Subcutaneous abdominal adipose tissue (tissue), 5 donors: ENCODE measurements around the gene PIGZ.

ENCODE experiments used
- H3K27ac ChIP-seq: one replicate; pipeline ENCODE4 v1.7.0; 2013; ENCODE audit warnings: low read depth, mild to moderate bottlenecking, inconsistent platforms, low read length, moderate library complexity
- H3K27me3 ChIP-seq, 5 donors: one replicate each; pipeline ENCODE4 v1.7.0; 2013; ENCODE audit warnings: low read length in 5 of 5, inconsistent platforms in 1 of 5; ENCODE audit not compliant: control insufficient read depth in 5 of 5, insufficient read depth in 4 of 5
- H3K36me3 ChIP-seq, 5 donors: one replicate each; pipeline ENCODE4 v1.7.0; 2013; ENCODE audit warnings: low read length in 5 of 5; ENCODE audit not compliant: control insufficient read depth in 5 of 5, insufficient read depth in 5 of 5
- H3K4me1 ChIP-seq, 5 donors: one replicate each; pipeline ENCODE4 v1.7.0; 2013; ENCODE audit warnings: low read length in 5 of 5, mild to moderate bottlenecking in 3 of 5, moderate library complexity in 1 of 5; ENCODE audit not compliant: control insufficient read depth in 5 of 5, insufficient read depth in 5 of 5
- H3K4me3 ChIP-seq, 5 donors: one replicate each; pipeline ENCODE4 v1.7.0; 2013; ENCODE audit warnings: low read length in 5 of 5, low read depth in 1 of 5
- H3K9ac ChIP-seq, 5 donors: one replicate each; pipeline ENCODE4 v1.7.0; 2013; ENCODE audit warnings: low read length in 5 of 5, mild to moderate bottlenecking in 4 of 5, moderate library complexity in 3 of 5
- H3K9me3 ChIP-seq, 5 donors: one replicate each; pipeline ENCODE4 v1.7.0; 2013; ENCODE audit warnings: low read length in 5 of 5; ENCODE audit not compliant: control insufficient read depth in 5 of 5
- donor health status: healthy.
- donor health status: healthy.
- donor health status: healthy.
- donor health status: healthy.
- donor health status: healthy.

Gene PIGZ

DNA sequence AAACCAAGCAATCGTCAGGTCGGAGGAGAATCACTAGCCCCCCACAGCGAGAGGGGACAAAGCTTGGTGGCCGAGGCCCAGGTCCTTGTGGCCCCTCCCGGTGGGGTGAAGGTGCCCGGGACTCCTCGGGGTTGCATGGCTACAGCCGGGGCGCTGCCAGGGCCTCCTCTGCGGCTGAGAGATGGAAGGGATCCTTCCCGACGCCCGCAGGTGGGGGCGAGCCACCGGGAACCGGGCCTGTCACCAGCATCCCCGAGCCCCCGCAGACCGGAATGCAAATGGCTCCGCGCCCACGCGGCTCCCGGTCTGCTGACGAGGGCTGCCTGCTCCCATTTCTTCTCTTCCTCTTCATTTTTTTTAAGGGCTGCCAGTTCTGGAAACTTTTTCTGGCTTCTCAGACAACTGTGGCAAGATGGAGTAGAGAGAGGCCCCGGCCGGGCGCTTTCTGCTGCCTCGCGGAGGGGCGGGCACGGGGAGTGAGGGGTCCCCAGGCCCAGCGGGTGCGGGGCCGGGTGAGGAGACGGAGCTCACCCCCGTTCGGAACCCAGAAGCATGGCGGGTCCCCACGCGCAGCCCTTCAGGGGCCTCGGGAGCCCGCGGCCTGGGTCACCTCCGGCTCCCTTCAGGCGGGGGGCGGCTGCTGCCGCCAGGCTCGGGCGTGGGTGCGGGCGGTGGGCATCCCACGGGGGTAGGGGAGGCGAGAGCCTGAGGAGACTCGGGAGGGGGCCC, 33.5 kb upstream of the PIGZ start:
- Histone ChIP-seq H3K36me3 (no peaks in the 10 kb centered on the region), H3K27ac (peak overlapping the region; percentile 30), H3K9me3 (peaks cover 0 to 4% (median 0%) of the 10 kb centered on the region in 5 donors), H3K4me3 (peak overlapping the region in 4 of 5 donors; percentile 32 to 70 (median 56)), H3K9ac (peak overlapping the region in 4 of 5 donors; percentile 68 to 81 (median 80)), H3K27me3 (no peaks in the 10 kb centered on the region), H3K4me1 (peaks cover 0 to 19% (median 11%) of the 10 kb centered on the region in 5 donors)

DNA sequence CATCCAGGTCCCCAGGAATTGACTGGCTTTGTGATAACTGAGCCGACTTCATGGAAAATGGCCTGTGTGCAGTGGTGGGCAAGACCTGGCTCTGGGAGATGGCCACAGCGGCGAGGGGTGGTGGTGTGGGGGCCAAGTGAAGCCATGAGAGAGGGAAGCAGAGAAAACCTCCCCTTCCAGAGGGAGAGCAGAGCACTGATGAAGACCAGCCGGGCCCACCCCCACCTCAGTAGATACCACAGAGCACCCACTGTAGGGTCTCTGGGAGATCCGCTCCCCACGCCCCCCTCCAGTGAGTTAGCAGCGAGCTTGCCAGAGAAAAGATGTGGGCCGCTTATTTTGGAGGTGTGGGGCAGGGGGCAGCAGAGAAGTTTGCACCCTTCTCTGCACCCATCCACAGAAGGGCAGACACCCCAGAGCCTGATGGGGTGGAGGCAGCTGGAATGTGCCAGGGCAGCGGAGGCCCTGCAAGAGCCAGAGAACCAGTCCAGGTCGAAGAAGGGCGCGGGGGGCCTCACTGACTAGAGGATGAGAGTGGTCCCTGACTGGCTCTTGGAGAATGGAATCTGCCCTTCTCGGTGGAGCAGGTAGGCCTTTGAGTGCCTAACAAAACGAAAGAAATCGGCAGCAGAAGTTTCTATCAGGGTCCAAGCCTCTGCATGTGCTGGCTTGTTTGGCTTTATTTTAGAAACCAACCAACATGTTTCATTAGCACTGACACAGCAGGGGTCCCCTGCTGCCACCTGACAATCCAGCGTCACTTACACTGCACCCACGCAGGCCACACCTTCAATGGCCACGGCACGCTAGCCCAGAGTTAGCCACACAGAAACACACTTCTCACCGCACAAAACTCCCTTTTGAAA, 32.7 kb upstream of the PIGZ start:
- no peak overlapping the region for H3K27ac ChIP-seq
- peak overlapping the region in 1 of 5 donors; percentile 81 for H3K9ac ChIP-seq
- H3K4me3 ChIP-seq: peak overlapping the region in 1 of 5 donors; percentile 70
- H3K27me3 ChIP-seq: no peaks in the 10 kb centered on the region
- peaks cover 0 to 19% (median 11%) of the 10 kb centered on the region in 5 donors for H3K4me1 ChIP-seq
- no peaks in the 10 kb centered on the region for H3K36me3 ChIP-seq
- peaks cover 0 to 4% (median 0%) of the 10 kb centered on the region in 5 donors for H3K9me3 ChIP-seq

DNA sequence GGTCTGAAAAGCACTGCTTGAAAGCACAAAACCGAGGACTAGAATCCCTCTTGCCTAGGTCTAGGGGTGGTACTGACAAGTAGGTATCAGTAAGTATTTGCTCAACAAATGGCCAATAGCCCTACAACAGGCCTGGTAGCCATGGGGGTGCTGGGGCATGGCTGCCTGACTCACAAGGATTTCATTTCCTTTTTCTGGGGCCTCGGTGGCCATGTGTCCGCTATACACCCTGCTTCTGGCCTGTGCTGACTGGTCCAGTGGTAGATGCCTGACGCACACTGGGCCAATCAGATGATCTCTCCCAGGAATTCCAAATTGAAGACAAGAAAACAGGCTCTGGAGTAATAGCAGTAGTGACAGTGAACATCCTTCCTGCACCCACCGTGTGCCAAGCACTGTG, 31.6 kb upstream of the PIGZ start:
- no peaks in the 10 kb centered on the region for H3K27me3 ChIP-seq
- no peak overlapping the region for H3K27ac ChIP-seq
- peaks cover 0 to 4% (median 0%) of the 10 kb centered on the region in 5 donors for H3K9me3 ChIP-seq
- no peaks in the 10 kb centered on the region for H3K36me3 ChIP-seq
- H3K9ac ChIP-seq: no peak overlapping the region
- peaks cover 0 to 19% (median 11%) of the 10 kb centered on the region in 5 donors for H3K4me1 ChIP-seq
- no peak overlapping the region for H3K4me3 ChIP-seq

DNA sequence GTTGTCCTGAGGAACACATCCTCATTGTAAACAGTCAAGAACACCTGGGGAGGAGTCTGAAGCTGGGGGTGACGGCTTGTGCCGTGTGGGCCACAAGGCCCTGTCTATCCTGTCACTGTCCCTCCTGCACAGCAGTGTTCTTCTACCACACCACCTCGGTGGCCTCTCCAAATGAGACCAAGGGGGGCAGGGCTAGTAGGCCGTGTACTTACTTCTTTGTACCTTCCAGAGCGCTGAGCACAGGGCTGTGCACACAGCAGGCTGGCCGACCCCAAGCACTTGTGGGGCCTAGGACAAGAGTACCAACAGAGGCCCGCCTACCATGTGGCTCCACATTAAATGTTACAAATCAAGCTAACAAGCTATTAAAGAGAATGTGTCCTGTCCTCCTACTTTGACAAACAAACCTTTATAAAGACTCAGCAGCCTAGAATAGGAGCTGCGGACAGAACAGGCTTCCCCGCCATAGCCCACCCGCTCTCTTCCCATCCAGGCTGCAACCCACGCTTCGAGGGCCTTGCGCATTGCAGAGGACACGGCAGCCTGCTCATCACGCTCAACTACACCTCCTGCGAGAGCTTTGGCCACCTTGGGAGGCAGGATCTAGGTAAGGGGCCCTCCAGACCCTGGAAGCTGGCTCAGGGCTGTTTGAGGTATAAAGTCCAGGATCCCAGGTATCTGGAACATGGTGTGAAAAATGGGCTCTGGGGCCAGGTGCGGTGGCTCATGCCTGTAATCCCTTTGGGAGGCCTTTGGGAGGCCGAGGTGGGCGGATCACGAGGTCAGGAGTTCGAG, 30.5 kb upstream of the PIGZ start:
- H3K36me3 ChIP-seq: no peaks in the 10 kb centered on the region
- peaks cover 0 to 4% (median 0%) of the 10 kb centered on the region in 5 donors for H3K9me3 ChIP-seq
- H3K27me3 ChIP-seq: no peaks in the 10 kb centered on the region
- no peak overlapping the region for H3K4me3 ChIP-seq
- H3K4me1 ChIP-seq: peaks cover 0 to 19% (median 11%) of the 10 kb centered on the region in 5 donors
- no peak overlapping the region for H3K27ac ChIP-seq
- H3K9ac ChIP-seq: no peak overlapping the region

DNA sequence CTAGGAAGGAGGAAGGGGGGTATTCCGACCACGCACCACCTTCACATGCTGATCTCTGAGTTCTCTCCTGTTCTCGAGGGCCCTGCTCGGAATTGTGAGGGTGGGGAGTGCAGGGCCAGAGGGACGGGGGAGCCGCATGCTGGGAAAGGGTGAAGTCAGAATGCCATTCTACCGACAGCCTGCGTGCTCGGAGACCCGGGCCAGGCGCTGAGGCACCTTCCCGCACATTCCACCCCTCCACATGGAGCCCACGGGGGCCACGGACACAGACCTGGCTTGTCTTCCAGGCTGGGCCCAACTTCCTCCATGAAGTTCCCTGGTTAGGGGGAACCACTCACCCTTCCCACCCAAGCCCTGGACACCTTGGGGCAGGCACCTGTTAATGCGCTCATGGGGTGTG, 28.7 kb upstream of the PIGZ start:
- Histone ChIP-seq H3K36me3 (no peaks in the 10 kb centered on the region), H3K9ac (no peak overlapping the region), H3K4me3 (no peak overlapping the region), H3K9me3 (peaks cover 0 to 4% (median 0%) of the 10 kb centered on the region in 5 donors), H3K27me3 (no peaks in the 10 kb centered on the region), H3K4me1 (peaks cover 0 to 7% (median 4%) of the 10 kb centered on the region in 5 donors), H3K27ac (no peak overlapping the region)

DNA sequence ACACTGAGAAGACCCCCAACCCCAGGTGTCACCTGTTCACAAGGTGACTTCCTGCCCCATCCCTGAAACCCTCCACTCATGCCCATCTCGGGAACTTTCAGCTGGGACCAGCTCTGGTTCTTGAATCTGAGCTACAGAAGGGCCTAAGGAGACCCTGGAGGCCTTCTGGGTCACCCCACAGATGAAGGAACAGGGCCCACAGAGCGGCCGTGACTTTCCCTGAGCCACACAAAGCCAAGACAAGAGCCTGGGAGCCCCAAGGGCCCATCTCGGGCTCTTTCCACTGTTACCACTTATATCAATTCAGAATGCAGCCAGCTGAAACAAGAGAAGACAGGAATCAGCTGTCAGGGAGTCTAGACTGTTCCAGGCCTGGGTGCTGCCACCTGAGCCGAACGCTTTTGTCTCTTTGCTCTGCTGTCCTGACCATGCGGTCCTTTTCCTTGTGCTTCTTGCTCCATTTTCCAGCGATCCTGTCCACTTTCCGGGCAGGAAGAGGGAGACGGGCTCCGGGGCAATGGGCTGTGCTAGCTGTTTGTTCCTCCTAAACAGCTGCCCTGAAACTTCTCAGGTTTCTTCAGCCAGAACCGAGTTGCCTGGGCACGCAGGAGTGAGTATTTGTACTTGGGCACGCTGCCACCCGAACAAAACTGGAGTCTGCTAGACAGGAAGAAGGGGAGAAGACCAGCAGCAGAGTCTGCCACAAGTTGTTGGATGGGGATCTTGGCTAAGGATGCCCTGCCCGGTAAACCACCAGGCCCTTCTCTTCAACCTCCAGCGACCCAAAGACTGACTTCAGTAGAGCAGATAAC, 28.0 kb upstream of the PIGZ start:
- H3K36me3 ChIP-seq: no peaks in the 10 kb centered on the region
- no peak overlapping the region for H3K27ac ChIP-seq
- peaks cover 0 to 4% (median 0%) of the 10 kb centered on the region in 5 donors for H3K9me3 ChIP-seq
- no peaks in the 10 kb centered on the region for H3K27me3 ChIP-seq
- H3K4me1 ChIP-seq: peaks cover 0 to under 1% (median 0%) of the 10 kb centered on the region in 5 donors
- no peak overlapping the region for H3K4me3 ChIP-seq
- H3K9ac ChIP-seq: no peak overlapping the region

DNA sequence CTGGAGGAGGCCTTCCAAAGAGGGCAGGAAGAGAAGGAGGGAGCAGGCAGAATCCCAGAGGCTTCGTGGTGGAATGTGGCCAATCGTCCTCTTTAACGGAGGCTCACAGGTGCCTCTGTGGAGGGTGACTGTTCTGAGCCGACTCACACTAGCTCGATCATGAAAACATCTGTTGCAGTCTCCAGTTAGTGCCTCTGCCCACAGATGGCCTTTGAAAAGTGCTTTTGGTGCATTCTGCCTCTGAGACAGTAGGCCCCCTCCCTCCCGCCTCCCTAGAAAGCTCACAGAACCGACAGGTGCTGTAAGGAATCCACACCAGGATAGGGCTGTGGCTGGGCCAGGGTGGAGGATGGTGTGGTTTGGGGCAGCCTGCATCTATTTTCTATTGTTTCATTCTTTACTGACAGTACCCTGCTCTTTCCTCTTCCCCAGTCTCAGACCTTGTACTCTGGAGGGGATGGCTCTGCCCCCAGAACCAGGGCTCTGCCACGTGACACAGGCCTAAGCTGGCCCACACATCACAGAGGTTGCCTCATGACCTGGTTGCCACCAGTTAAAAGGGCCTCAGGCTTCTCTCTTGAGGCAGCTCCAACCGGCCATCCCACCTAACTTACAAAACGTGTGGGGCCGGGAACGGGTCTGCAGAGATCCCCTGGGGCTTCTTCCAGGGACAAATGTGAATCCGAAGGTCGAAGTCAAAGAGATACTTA, 27.2 kb upstream of the PIGZ start:
- H3K4me3 ChIP-seq: no peak overlapping the region
- peaks cover 0 to 4% (median 0%) of the 10 kb centered on the region in 5 donors for H3K9me3 ChIP-seq
- H3K27me3 ChIP-seq: no peaks in the 10 kb centered on the region
- H3K27ac ChIP-seq: no peak overlapping the region
- no peaks in the 10 kb centered on the region for H3K36me3 ChIP-seq
- H3K9ac ChIP-seq: no peak overlapping the region
- H3K4me1 ChIP-seq: no peaks in the 10 kb centered on the region

DNA sequence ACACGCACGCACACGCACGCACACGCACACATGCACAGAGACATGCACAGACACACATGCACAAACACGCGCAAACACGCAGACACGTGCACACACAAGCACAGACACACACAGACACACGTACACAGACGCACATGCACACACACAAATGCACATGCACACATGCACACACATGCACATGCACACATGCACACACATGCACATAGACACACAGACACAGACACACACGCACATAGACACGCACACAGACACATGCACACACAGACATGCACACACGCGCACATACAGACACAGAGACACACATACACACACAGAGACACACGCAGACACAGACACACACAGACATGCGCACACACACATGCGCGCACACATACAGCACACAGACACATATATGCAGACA, 26.4 kb upstream of the PIGZ start:
- Histone ChIP-seq H3K4me1 (no peaks in the 10 kb centered on the region), H3K4me3 (no peak overlapping the region), H3K36me3 (no peaks in the 10 kb centered on the region), H3K9me3 (peaks cover 0 to 4% (median 0%) of the 10 kb centered on the region in 5 donors), H3K27me3 (peaks cover 0 to 2% (median 0%) of the 10 kb centered on the region in 5 donors), H3K9ac (no peak overlapping the region), H3K27ac (no peak overlapping the region)

DNA sequence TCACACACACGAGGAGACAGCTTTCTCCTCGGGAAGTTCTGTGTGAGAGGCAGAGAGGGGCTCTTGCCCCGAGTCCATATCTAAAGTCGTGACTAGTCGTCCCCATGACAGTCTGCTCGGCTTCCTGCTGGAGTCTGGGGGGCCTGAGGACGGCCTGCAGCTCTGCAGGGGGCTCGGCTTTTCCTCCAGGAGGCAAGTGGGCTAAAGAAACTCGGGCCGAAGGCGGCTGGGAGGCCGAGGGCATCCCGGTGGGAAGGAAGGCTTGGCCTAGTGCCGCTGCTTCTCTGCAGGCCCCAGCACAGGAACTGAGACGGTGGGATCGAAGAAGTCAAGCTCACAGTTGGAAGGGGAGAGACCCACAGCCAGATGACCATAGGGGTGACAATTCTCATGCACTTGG, 25.4 kb upstream of the PIGZ start:
- Histone ChIP-seq H3K4me3 (no peak overlapping the region), H3K27ac (no peak overlapping the region), H3K9me3 (peaks cover 0 to 4% (median 0%) of the 10 kb centered on the region in 5 donors), H3K4me1 (no peaks in the 10 kb centered on the region), H3K36me3 (no peaks in the 10 kb centered on the region), H3K9ac (no peak overlapping the region), H3K27me3 (peaks cover 0 to 3% (median 0%) of the 10 kb centered on the region in 5 donors)
